Neural cell (in vitro differentiated cells): ENCODE results near the gene ORMDL1. TPM values are rescaled to one million over a fixed set of nuclear protein-coding genes. Genes with fewer than 3 reads are reported as not detected.
A peak's percentile ranks its signal among the peaks of the same experiment; 100 is the strongest.
"Not testable (repeated sequence)": the region's sequence is repeated elsewhere in the genome, so short reads cannot be mapped to it uniquely, and the experiment has no call there.

ENCODE experiments used
- H2AFZ ChIP-seq: fragments of 200-600, 300-800 bp; sonication (generic), shearing (Covaris generic); 2 replicates; pipeline ENCODE4 v1.6.0; 2014; ENCODE audit warnings: low read depth, mild to moderate bottlenecking, antibody characterized with exemption, low read length, moderate library complexity
- H3F3A ChIP-seq: fragments of 200-600 bp; shearing (Covaris generic); 2 replicates; pipeline ENCODE4 v1.6.1; 2016; ENCODE audit warnings: mild to moderate bottlenecking, moderate library complexity, mixed read lengths, antibody characterized with exemption, low read length; ENCODE audit not compliant: insufficient read depth, poor library complexity, severe bottlenecking
- H3K27ac ChIP-seq: fragments of 200-600, 300-800 bp; sonication (generic), shearing (Covaris generic); 2 replicates; pipeline ENCODE4 v1.5.1; 2014; ENCODE audit warnings: mild to moderate bottlenecking, low read length, moderate library complexity
- H3K27me3 ChIP-seq: fragments of 300-800, 200-600 bp; sonication (generic), shearing (Covaris generic); 2 replicates; pipeline ENCODE4 v1.6.0; 2014; ENCODE audit warnings: mild to moderate bottlenecking, low read depth, low read length, moderate library complexity; ENCODE audit not compliant: insufficient read depth
- H3K36me3 ChIP-seq: fragments of 300-800, 200-600 bp; sonication (generic), shearing (Covaris generic); 2 replicates; pipeline ENCODE4 v1.5.1; 2014; ENCODE audit warnings: mild to moderate bottlenecking, antibody characterized with exemption, low read length, moderate library complexity; ENCODE audit not compliant: insufficient read depth
- H3K4me2 ChIP-seq: fragments of 300-800, 200-600 bp; sonication (generic), shearing (Covaris generic); 2 replicates; pipeline ENCODE4 v1.6.0; 2014; ENCODE audit warnings: mild to moderate bottlenecking, low read length
- H3K4me3 ChIP-seq: fragments of 300-800, 200-600 bp; sonication (generic), shearing (Covaris generic); 2 replicates; pipeline ENCODE4 v1.5.1; 2014; ENCODE audit warnings: mild to moderate bottlenecking, low read length, moderate library complexity
- H3K79me2 ChIP-seq: fragments of 200-600 bp; shearing (Covaris generic); replicated peaks from 2 replicates; pipeline ENCODE4 v1.6.0; 2014; ENCODE audit warnings: mild to moderate bottlenecking, low read length, moderate library complexity; ENCODE audit not compliant: insufficient read depth
- H3K9ac ChIP-seq: fragments of 300-800, 200-600 bp; sonication (generic), shearing (Covaris generic); 2 replicates; pipeline ENCODE4 v1.6.1; 2016; ENCODE audit warnings: mild to moderate bottlenecking, low read length, mixed read lengths
- H3K9me2 ChIP-seq: fragments of 200-600 bp; shearing (Covaris generic); 2 replicates; pipeline ENCODE4 v1.6.1; 2016; ENCODE audit warnings: mild to moderate bottlenecking, low read length, mixed read lengths; ENCODE audit not compliant: insufficient read depth
- H3K9me3 ChIP-seq: fragments of 200-600, 300-800 bp; sonication (generic), shearing (Covaris generic); 2 replicates; pipeline ENCODE4 v1.6.1; 2016; ENCODE audit warnings: mild to moderate bottlenecking, mixed run types, low read length, moderate library complexity, mixed read lengths
- H4K20me1 ChIP-seq: fragments of 200-600 bp; shearing (Covaris generic); 2 replicates; pipeline ENCODE4 v1.6.1; 2016; ENCODE audit warnings: mild to moderate bottlenecking, mixed run types; ENCODE audit not compliant: insufficient read depth
- EP300 ChIP-seq: fragments of 450-650 bp; conservative IDR thresholded peaks from 2 replicates; pipeline ENCODE4 v1.6.1; 2014; ENCODE audit warnings: antibody characterized with exemption, mild to moderate bottlenecking, moderate library complexity; ENCODE audit not compliant: poor library complexity, severe bottlenecking
- EZH2 ChIP-seq: fragments of 200-600, 300-800 bp; shearing (Covaris generic), sonication (generic); IDR thresholded peaks from 2 replicates; pipeline ENCODE4 v1.6.1; 2014; ENCODE audit warnings: antibody characterized with exemption, low read length, borderline replicate concordance, mild to moderate bottlenecking; ENCODE audit not compliant: insufficient read depth, poor library complexity, severe bottlenecking
- MXI1 ChIP-seq: fragments of 450-650 bp; conservative IDR thresholded peaks from 2 replicates; pipeline ENCODE4 v1.6.1; 2014; ENCODE audit warnings: antibody characterized with exemption, mild to moderate bottlenecking; ENCODE audit not compliant: poor library complexity, severe bottlenecking
- POLR2AphosphoS5 ChIP-seq: IDR thresholded peaks from 2 replicates; pipeline ENCODE4 v1.6.1; 2012
- RAD21 ChIP-seq: fragments of 450-650 bp; conservative IDR thresholded peaks from 2 replicates; pipeline ENCODE4 v1.6.1; 2014; ENCODE audit warnings: antibody characterized with exemption, mild to moderate bottlenecking, moderate library complexity
- REST ChIP-seq: IDR thresholded peaks from 2 replicates; pipeline ENCODE4 v1.6.1; 2012; ENCODE audit warnings: borderline replicate concordance
- SMC3 ChIP-seq: fragments of 450-650 bp; conservative IDR thresholded peaks from 2 replicates; pipeline ENCODE4 v1.6.1; 2014; ENCODE audit warnings: antibody characterized with exemption, mild to moderate bottlenecking, moderate library complexity; ENCODE audit not compliant: poor library complexity
- TAF1 ChIP-seq: IDR thresholded peaks from 2 replicates; pipeline ENCODE4 v1.6.1; 2012; ENCODE audit warnings: low read depth
- polyA plus RNA-seq: library from polyadenylated mRNA; depleted of rRNA; stranded (reverse); fragments of >200 nt; gene quantifications from 2 replicates; pipeline ENCODE4 v1.2.3, GENCODE V29; 2014
- TF ChIP-seq, protein P1 (sequence below): fragments of 450-650 bp; IDR thresholded peaks from 2 replicates; pipeline ENCODE4 v1.5.1; 2014; ENCODE audit warnings: antibody characterized with exemption, mild to moderate bottlenecking, moderate library complexity; ENCODE audit not compliant: poor library complexity, severe bottlenecking

The ORMDL1 gene
- polyA plus RNA-seq, 1 donor from 2014 or later, result 351 TPM

- H3F3A ChIP-seq, result peaks cover 4% of the 10 kb centered on the region
- peak within 1 kb of the TSS; percentile 90 for H3K4me2 ChIP-seq
- TF ChIP-seq EZH2 (no peak), REST (no peak), POLR2AphosphoS5 (peak; percentile 83), SMC3 (peak; percentile 32), MXI1 (peak; percentile 92), RAD21 (no peak), EP300 (peak; percentile 47)
- TF ChIP-seq, protein P1, sequence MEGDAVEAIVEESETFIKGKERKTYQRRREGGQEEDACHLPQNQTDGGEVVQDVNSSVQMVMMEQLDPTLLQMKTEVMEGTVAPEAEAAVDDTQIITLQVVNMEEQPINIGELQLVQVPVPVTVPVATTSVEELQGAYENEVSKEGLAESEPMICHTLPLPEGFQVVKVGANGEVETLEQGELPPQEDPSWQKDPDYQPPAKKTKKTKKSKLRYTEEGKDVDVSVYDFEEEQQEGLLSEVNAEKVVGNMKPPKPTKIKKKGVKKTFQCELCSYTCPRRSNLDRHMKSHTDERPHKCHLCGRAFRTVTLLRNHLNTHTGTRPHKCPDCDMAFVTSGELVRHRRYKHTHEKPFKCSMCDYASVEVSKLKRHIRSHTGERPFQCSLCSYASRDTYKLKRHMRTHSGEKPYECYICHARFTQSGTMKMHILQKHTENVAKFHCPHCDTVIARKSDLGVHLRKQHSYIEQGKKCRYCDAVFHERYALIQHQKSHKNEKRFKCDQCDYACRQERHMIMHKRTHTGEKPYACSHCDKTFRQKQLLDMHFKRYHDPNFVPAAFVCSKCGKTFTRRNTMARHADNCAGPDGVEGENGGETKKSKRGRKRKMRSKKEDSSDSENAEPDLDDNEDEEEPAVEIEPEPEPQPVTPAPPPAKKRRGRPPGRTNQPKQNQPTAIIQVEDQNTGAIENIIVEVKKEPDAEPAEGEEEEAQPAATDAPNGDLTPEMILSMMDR, result peak; percentile 73
- H3K36me3 ChIP-seq, result peaks cover 5% of the 10 kb centered on the region
- H3K9me3 ChIP-seq, result no peaks in the 10 kb centered on the region
- peak within 1 kb of the TSS; percentile 90 for H3K27ac ChIP-seq
- peak within 1 kb of the TSS; percentile 95 for H3K9ac ChIP-seq
- peak within 1 kb of the TSS; percentile 84 for H3K4me3 ChIP-seq
- H3K27me3 ChIP-seq, result no peaks in the 10 kb centered on the region
- no peaks in the 10 kb centered on the region for H4K20me1 ChIP-seq
- H3K79me2 ChIP-seq, result peaks cover 5% of the 10 kb centered on the region
- H2AFZ ChIP-seq, result peak within 1 kb of the TSS; percentile 96
- H3K9me2 ChIP-seq, result no peaks in the 10 kb centered on the region
Measured at GRCh38 chr2:189762551-189763298, 21.4 kb downstream of the ORMDL1 start, which contains the start of gene OSGEPL1. OSGEPL1 (minus strand) TSS chr2:189762792; CDS start chr2:189761640, 1,152 bp downstream.

GRCh38 chr2:189762229-189762550 is 21.9 kb downstream of the ORMDL1 start:
- Histone ChIP-seq H3K4me3 (peak overlapping the region; percentile 84), H4K20me1 (no peaks in the 10 kb centered on the region), H3K36me3 (peaks cover 5% of the 10 kb centered on the region), H3F3A (peaks cover 4% of the 10 kb centered on the region), H3K79me2 (peaks cover 5% of the 10 kb centered on the region), H3K9me3 (no peaks in the 10 kb centered on the region), H3K27ac (peak overlapping the region; percentile 90), H3K4me2 (peak overlapping the region; percentile 90), H3K27me3 (no peaks in the 10 kb centered on the region), H2AFZ (peak overlapping the region; percentile 96), H3K9me2 (no peaks in the 10 kb centered on the region), H3K9ac (peak overlapping the region; percentile 95)
- no peak for TF ChIP-seq MXI1
- no peak for TF ChIP-seq TAF1
- no peak for TF ChIP-seq EP300
- TF ChIP-seq SMC3, result no peak

DNA sequence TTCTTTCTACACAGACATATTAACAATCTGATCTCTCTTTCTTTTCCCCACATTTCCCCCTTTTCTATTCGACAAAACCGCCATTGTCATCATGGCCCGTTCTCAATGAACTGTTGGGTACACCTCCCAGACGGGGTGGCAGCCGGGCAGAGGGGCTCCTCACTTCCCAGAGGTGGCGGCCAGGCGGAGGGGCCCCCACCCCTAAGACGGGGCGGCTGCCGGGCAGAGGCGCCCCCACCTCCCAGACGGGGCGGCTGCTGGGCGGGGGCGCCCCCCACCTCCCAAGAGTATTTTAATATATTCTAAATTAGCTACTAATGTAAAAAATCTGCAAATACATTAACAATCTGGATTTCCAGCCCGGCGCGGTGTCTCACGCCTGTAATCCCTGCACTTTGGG is 24.0 kb downstream of the ORMDL1 start:
- not testable (repeated sequence) for H3K36me3 ChIP-seq, H3F3A ChIP-seq, H3K79me2 ChIP-seq, H3K27ac ChIP-seq, H4K20me1 ChIP-seq, H3K9me2 ChIP-seq, H3K4me2 ChIP-seq, H3K4me3 ChIP-seq, H2AFZ ChIP-seq, H3K9me3 ChIP-seq, H3K27me3 ChIP-seq, H3K9ac ChIP-seq
